GM06990 (cell line): Measurements from ENCODE around the gene NAALADL2.

ENCODE experiments used
- DNase-seq: peaks from one replicate; pipeline ENCODE4 v3.0.0-alpha.2; 2011; ENCODE audit not compliant: insufficient read length; ENCODE audit errors: extremely low read depth
- H3K27me3 ChIP-seq: replicated peaks from 2 replicates; pipeline ENCODE4 v1.6.0; 2011; ENCODE audit warnings: low read length; ENCODE audit not compliant: control insufficient read depth, insufficient read depth
- H3K36me3 ChIP-seq: 2 replicates; pipeline ENCODE4 v1.5.1; 2011; ENCODE audit warnings: low read length; ENCODE audit not compliant: control insufficient read depth, insufficient read depth
- H3K4me3 ChIP-seq: replicated peaks from 2 replicates; pipeline ENCODE4 v1.5.1; 2011; ENCODE audit warnings: low read depth, mild to moderate bottlenecking, control low read depth, low read length
- TF ChIP-seq, protein P1 (sequence below): IDR thresholded peaks from 2 replicates; pipeline ENCODE4 v1.5.1; 2011; ENCODE audit warnings: low read length, control low read depth, mild to moderate bottlenecking, inconsistent platforms; ENCODE audit not compliant: insufficient read depth, poor library complexity, severe bottlenecking

The NAALADL2 gene

DNA sequence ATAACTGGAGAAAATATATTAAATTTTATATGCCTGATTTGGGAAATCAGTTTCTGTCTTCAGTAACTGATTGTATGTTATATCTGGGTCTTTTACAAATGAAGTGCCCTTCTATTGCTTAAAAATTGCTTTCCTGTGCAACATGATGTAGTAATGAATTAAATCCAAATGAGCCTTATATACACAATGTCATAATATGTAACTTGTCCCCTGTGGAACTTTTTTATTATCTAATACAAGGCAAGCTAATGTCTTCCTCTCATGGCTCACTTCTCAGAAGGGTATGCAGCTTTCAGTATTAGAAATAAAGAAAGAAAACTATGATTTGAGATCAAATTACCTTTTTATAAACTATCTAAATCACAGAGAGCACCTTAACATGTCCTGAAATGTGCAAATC, 248.9 kb downstream of the NAALADL2 start:
- Histone ChIP-seq H3K4me3 (no peak overlapping the region), H3K36me3 (no peaks in the 10 kb centered on the region), H3K27me3 (no peaks in the 10 kb centered on the region)
- TF ChIP-seq, protein P1, sequence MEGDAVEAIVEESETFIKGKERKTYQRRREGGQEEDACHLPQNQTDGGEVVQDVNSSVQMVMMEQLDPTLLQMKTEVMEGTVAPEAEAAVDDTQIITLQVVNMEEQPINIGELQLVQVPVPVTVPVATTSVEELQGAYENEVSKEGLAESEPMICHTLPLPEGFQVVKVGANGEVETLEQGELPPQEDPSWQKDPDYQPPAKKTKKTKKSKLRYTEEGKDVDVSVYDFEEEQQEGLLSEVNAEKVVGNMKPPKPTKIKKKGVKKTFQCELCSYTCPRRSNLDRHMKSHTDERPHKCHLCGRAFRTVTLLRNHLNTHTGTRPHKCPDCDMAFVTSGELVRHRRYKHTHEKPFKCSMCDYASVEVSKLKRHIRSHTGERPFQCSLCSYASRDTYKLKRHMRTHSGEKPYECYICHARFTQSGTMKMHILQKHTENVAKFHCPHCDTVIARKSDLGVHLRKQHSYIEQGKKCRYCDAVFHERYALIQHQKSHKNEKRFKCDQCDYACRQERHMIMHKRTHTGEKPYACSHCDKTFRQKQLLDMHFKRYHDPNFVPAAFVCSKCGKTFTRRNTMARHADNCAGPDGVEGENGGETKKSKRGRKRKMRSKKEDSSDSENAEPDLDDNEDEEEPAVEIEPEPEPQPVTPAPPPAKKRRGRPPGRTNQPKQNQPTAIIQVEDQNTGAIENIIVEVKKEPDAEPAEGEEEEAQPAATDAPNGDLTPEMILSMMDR = no peak
- DNase-seq = no peak

DNA sequence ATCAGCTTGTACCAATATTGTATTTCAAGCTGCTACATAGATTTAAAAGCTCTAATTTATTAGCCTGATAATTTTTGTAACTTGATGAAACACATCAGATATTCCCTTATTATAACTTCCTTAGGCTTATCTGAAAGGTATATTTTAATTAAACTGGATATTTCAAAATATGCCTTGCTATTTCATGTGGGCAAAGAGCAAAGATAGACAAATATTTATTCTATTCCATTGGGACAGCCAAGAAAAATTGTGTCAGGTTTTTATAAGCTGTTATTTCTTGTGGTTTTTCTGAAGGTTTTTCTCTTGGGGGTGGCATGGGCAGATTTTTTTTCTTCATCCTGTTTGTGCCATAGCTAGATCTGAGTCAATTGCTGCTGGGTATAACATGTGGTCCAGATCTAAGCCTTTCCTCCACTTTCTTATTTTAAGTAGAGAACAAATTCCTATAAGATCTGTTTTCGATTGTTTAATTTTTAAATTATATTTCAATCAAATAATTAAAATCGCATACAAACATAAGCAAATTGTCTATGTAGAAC, 249.5 kb downstream of the NAALADL2 start:
- DNase-seq = no peak
- H3K27me3 ChIP-seq = no peaks in the 10 kb centered on the region
- H3K36me3 ChIP-seq = no peaks in the 10 kb centered on the region
- H3K4me3 ChIP-seq = no peak overlapping the region
- TF ChIP-seq, protein P1 = no peak

DNA sequence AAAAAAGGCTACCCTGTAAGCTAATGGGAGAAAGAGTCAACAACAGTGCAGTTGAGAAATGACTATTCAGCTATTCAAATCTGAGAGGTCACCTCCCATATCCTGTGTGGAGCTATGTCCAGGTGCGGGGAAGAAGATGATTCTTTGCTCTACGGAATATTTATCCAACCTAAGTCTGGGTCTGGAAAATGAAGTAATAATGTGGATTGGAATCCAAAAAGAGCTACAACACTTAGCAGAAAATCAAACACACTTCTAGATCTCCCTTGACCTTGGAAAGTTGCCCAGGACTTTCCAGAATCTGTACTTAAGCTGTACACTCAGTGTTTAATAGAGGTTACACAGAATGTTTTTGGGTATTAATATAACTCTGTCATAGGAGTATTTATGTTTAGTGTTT, 251.9 kb downstream of the NAALADL2 start:
- H3K4me3 ChIP-seq = no peak overlapping the region
- no peak for DNase-seq
- TF ChIP-seq, protein P1 = no peak
- no peaks in the 10 kb centered on the region for H3K27me3 ChIP-seq
- H3K36me3 ChIP-seq = no peaks in the 10 kb centered on the region

DNA sequence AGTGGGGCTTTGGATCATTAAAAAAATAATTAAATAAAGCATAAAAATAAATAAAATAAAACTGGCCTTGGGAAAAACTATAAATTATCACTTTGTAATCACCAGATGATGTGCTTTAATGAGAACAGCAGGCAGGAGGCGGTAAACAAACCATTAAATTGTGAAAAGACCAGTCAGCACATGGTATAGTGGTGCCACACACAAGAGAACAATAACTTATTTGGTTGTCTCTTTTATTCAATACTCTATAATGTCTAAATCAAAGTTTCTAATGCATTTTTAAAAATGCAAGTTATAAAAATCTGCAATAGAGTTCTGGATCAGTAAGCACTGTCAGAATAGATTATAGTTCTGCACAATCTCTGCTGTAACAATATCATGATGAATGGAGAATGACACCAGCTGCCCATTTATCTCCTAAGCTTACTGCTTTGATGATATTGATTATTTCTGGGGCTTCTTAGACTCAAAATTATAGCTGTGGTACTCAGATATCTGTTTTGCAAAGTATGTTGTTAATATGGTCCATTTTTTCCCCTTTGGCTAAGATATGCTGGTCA, 259.3 kb downstream of the NAALADL2 start:
- Histone ChIP-seq H3K36me3 (no peaks in the 10 kb centered on the region), H3K4me3 (no peak overlapping the region), H3K27me3 (no peaks in the 10 kb centered on the region)
- TF ChIP-seq, protein P1 = no peak
- no peak for DNase-seq

DNA sequence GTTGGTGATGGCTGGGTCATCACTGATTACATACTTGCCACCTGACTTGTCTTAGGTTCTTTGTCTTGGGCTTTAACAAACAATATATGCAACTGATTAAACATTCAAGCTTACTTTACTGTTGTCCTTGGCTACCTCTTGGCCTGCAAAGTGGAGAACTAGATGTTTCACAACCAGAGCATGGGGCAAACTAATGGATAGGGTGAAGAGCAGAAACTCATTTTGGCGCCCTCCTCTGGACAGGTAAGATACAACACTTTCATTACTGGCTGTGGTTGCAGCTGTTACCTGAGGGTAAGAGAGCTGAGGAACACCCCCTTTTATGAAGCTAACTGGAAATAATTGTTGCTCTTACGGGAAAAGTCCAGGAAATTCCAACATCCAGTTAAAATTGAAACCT, 262.1 kb downstream of the NAALADL2 start:
- TF ChIP-seq, protein P1 = peak; percentile 43
- Histone ChIP-seq H3K36me3 (no peaks in the 10 kb centered on the region), H3K27me3 (no peaks in the 10 kb centered on the region; the same call in 1 of the 2 replicates), H3K4me3 (no peak overlapping the region)
- no peak for DNase-seq
